ENCODE measurements around the gene MARVELD1. TPM values are rescaled to one million over a fixed set of nuclear protein-coding genes. Genes with fewer than 3 reads are reported as not detected.

MARVELD1 gene
- total RNA-seq, 1 donor from 2014 or later = 6.4 TPM

- no peaks in the 10 kb centered on the region for H3K9me3 ChIP-seq (replicated peaks)
- peaks cover 13% of the 10 kb centered on the region for H3K4me1 ChIP-seq
- peaks cover 9% of the 10 kb centered on the region for H3K27me3 ChIP-seq (ENCODE audit: low read depth)
- H3K36me3 ChIP-seq = peaks cover 25% of the 10 kb centered on the region
- no peak overlapping the region for H3K27ac ChIP-seq (replicated peaks)
- no peak overlapping the region for H3K4me3 ChIP-seq
- no peak for TF ChIP-seq CTCF (IDR thresholded peaks at IDR 0.05; ENCODE audit: borderline replicate concordance)
- intact Hi-C loops (cut with micrococcal nuclease) = no loop called here
- no peak for DNase-seq
These were observed 50.4 kb downstream of the MARVELD1 start for GRCh38 chr10:97763947-97764346.

- H3K36me3 ChIP-seq = peaks cover 20% of the 10 kb centered on the region
- no peak for TF ChIP-seq CTCF (IDR thresholded peaks at IDR 0.05; ENCODE audit: borderline replicate concordance)
- peaks cover 13% of the 10 kb centered on the region for H3K4me1 ChIP-seq
- H3K27ac ChIP-seq (replicated peaks) = no peak overlapping the region
- H3K4me3 ChIP-seq = no peak overlapping the region
- no peaks in the 10 kb centered on the region for H3K9me3 ChIP-seq (replicated peaks)
- no peak for DNase-seq
- H3K27me3 ChIP-seq (ENCODE audit: low read depth) = peaks cover 15% of the 10 kb centered on the region
- intact Hi-C loops (cut with micrococcal nuclease) = no loop called here
These were observed 51.0 kb downstream of the MARVELD1 start for GRCh38 chr10:97764519-97764931.

- no peak overlapping the region for H3K27ac ChIP-seq (replicated peaks)
- intact Hi-C loops (cut with micrococcal nuclease) = no loop called here
- H3K36me3 ChIP-seq = peaks cover 14% of the 10 kb centered on the region
- H3K4me3 ChIP-seq = no peak overlapping the region
- DNase-seq = no peak
- H3K27me3 ChIP-seq (ENCODE audit: low read depth) = peaks cover 22% of the 10 kb centered on the region
- H3K4me1 ChIP-seq = peaks cover 13% of the 10 kb centered on the region
- no peak for TF ChIP-seq CTCF (IDR thresholded peaks at IDR 0.05; ENCODE audit: borderline replicate concordance)
- H3K9me3 ChIP-seq (replicated peaks) = no peaks in the 10 kb centered on the region
These were observed 51.7 kb downstream of the MARVELD1 start for GRCh38 chr10:97765201-97765600.

GRCh38 chr10:97766106-97766810, 52.7 kb downstream of the MARVELD1 start:
- DNase-seq = no peak
- no peaks in the 10 kb centered on the region for H3K9me3 ChIP-seq (replicated peaks)
- H3K4me3 ChIP-seq = no peak overlapping the region
- TF ChIP-seq CTCF (IDR thresholded peaks at IDR 0.05; ENCODE audit: borderline replicate concordance) = no peak
- H3K27me3 ChIP-seq (ENCODE audit: low read depth) = peaks cover 32% of the 10 kb centered on the region
- H3K27ac ChIP-seq (replicated peaks) = no peak overlapping the region
- H3K36me3 ChIP-seq = peaks cover 3% of the 10 kb centered on the region
- intact Hi-C loops (cut with micrococcal nuclease) = no loop called here
- H3K4me1 ChIP-seq = peaks cover 17% of the 10 kb centered on the region

- Histone ChIP-seq H3K4me3 (no peak overlapping the region), H3K36me3 (no peaks in the 10 kb centered on the region), H3K9me3 (replicated peaks) (no peaks in the 10 kb centered on the region), H3K4me1 (peaks cover 23% of the 10 kb centered on the region), H3K27ac (replicated peaks) (no peak overlapping the region), H3K27me3 (ENCODE audit: low read depth) (peaks cover 42% of the 10 kb centered on the region)
- intact Hi-C loops (cut with micrococcal nuclease) = no loop called here
- TF ChIP-seq CTCF (IDR thresholded peaks at IDR 0.05; ENCODE audit: borderline replicate concordance) = no peak
- DNase-seq = no peak
These were observed 53.7 kb downstream of the MARVELD1 start for GRCh38 chr10:97766996-97767924.

Other genes starting within 250 kb of the MARVELD1 start
- gene MMS19, start 215.3 kb upstream of the MARVELD1 start, total RNA-seq = 42.7 TPM
- 17.1 TPM for gene UBTD1, start 214.8 kb upstream of the MARVELD1 start, total RNA-seq
- gene ANKRD2, start 141.0 kb upstream of the MARVELD1 start, total RNA-seq = 969 TPM
- gene HOGA1, start 129.3 kb upstream of the MARVELD1 start, total RNA-seq = 47.1 TPM
- gene C10orf62, start 124.0 kb upstream of the MARVELD1 start, total RNA-seq = 1.5 TPM
- 13.9 TPM for gene MORN4, start 80.2 kb upstream of the MARVELD1 start, total RNA-seq
- gene PI4K2A, start 73.1 kb upstream of the MARVELD1 start, total RNA-seq = 12.4 TPM
- 6.7 TPM for gene AVPI1, start 26.5 kb upstream of the MARVELD1 start, total RNA-seq
- gene ZFYVE27, start 23.4 kb downstream of the MARVELD1 start, total RNA-seq = 13.2 TPM
- 8.7 TPM for gene SFRP5, start 58.3 kb downstream of the MARVELD1 start, total RNA-seq
- gene GOLGA7B, start 136.1 kb downstream of the MARVELD1 start, total RNA-seq = 0.60 TPM